Measurements from ENCODE around the gene ABLIM3. TPM values are rescaled to one million over a fixed set of nuclear protein-coding genes. Genes with fewer than 3 reads are reported as not detected.

The ABLIM3 gene
- total and polyA plus RNA-seq, 9 of the 15 experiments (the other 6 are each of a cell fraction or from before 2014, with no cell fraction given), result 0.03 to 0.38 (median 0.11) TPM

DNA sequence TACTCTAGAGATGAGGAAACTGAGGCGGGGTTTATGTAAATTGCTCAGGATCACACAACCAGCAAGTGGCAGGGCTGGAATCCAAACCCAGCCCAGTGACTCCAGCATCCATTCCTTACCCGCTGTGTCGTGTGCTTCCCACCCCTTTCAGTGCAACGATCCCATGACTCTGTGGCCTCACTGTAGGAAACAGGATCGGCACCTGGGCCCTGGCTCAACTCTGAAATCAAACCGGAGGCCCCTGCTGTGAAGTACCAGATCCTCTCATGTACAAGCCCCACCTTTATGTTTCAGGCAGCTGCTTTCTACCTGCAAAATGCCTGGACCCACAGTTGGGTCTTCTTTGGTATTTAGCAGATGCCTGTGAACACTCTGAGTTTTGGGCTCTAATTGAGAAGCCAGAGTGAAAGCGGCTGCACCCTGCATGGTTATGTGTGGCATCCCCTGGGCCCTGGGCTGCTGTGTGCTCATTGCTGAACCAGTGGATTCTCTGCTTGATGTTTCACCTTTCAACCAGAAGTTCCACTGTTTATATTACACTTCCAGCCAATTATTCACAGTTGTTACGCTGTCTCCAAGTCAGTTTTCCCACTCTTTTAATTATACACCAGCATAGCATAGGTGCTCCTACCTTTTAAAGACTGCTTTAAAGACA lies 36.7 kb downstream of the ABLIM3 start:
- H3K36me3 ChIP-seq (ENCODE audit: control insufficient read depth, insufficient read depth, low read length), result no peaks in the 10 kb centered on the region
- ATAC-seq (no peak), FAIRE-seq (no peak), DNase-seq (ENCODE audit: extremely low read depth in 1 of 4, low spot score in 3 of 4) (no peak)
- no peaks in the 10 kb centered on the region for H3K9me1 ChIP-seq (ENCODE audit: control insufficient read depth, insufficient read depth, low read length)
- H3K9ac ChIP-seq (ENCODE audit: insufficient read depth in 1 of 2, low read depth in 2 of 2, low read length in 2 of 2), result no peak overlapping the region
- WGBS (ENCODE audit: insufficient coverage, low coverage, missing lambda C conversion rate), result 2% methylated on average over 8 of the region's 8 CpGs
- intact Hi-C loops (cut with micrococcal nuclease) (no loop called here), in situ Hi-C loops (cut with MboI) (no loop called here)
- CTCF ChIA-PET (ENCODE audit: low intra/inter-chr PET ratio), result no interaction called here
- H3K4me1 ChIP-seq (replicated peaks in 1 of 2; ENCODE audit: control insufficient read depth in 2 of 2, insufficient read depth in 2 of 2, low read length in 2 of 2), result no peaks in the 10 kb centered on the region
- H3K79me2 ChIP-seq (ENCODE audit: control insufficient read depth, insufficient read depth, low read length), result no peaks in the 10 kb centered on the region
- H3K9me3 ChIP-seq (replicated peaks; ENCODE audit: control insufficient read depth, insufficient read depth, low read depth, low read length), result no peaks in the 10 kb centered on the region
- H2AFZ ChIP-seq (ENCODE audit: low read depth, low read length), result no peak overlapping the region
- no peak overlapping the region for H3K27ac ChIP-seq (ENCODE audit: extremely low read depth, low read depth, low read length)
- BruUV-seq (replicated peaks), result no TSS peak
- no peak overlapping the region for H3K4me2 ChIP-seq (ENCODE audit: insufficient read depth, low read length)
- POLR2A ChIA-PET, result interaction anchor here (0.6 kb wide), 1 partner anchor 16 kb away, joined by 3 read pairs; no protein-coding TSS in a partner anchor
- H3K27me3 ChIP-seq (ENCODE audit: control insufficient read depth in 2 of 2, insufficient read depth in 2 of 2, low read length in 2 of 2), result peaks cover 7 to 27% of the 10 kb centered on the region in 2 experiments
- H3K4me3 ChIP-seq, result no peak overlapping the region
- H4K20me1 ChIP-seq (replicated peaks; ENCODE audit: control insufficient read depth, insufficient read depth, low read length), result no peaks in the 10 kb centered on the region
- TF ChIP-seq DACH1 (IDR thresholded peaks at IDR 0.05; ENCODE audit: partially characterized antibody) (no peak), STAT5B (CRISPR knock-in tag; IDR thresholded peaks at IDR 0.05) (no peak), NR2C1 (IDR thresholded peaks at IDR 0.05) (no peak), NR2C1 (tag; IDR thresholded peaks at IDR 0.05) (no peak), ESRRA (IDR thresholded peaks at IDR 0.05; ENCODE audit: borderline replicate concordance, low read depth) (no peak), ZKSCAN1 (IDR thresholded peaks at IDR 0.05; ENCODE audit: low read depth, low read length) (no peak), HOXB6 (CRISPR knock-in tag; IDR thresholded peaks at IDR 0.05; ENCODE audit: borderline replicate concordance) (no peak), ID3 (CRISPR knock-in tag; IDR thresholded peaks at IDR 0.05) (no peak), ID3 (tag; IDR thresholded peaks at IDR 0.05) (no peak), ZNF77 (CRISPR knock-in tag; IDR thresholded peaks at IDR 0.05) (no peak), ZNF785 (CRISPR knock-in tag; IDR thresholded peaks at IDR 0.05) (no peak), HDAC3 (IDR thresholded peaks at IDR 0.05; ENCODE audit: borderline replicate concordance, partially characterized antibody) (no peak), FOXJ3 (CRISPR knock-in tag; IDR thresholded peaks at IDR 0.05) (no peak)

Data from K562 (cell line).